GM21447 (cell line): ENCODE data around the gene KLRF1.

ENCODE experiments used
- ATAC-seq: cut with Tn5 transposase; IDR thresholded peaks from one replicate; pipeline ENCODE4 v1.9.1; 2021; ENCODE audit not compliant: unreplicated experiment

The KLRF1 gene

DNA sequence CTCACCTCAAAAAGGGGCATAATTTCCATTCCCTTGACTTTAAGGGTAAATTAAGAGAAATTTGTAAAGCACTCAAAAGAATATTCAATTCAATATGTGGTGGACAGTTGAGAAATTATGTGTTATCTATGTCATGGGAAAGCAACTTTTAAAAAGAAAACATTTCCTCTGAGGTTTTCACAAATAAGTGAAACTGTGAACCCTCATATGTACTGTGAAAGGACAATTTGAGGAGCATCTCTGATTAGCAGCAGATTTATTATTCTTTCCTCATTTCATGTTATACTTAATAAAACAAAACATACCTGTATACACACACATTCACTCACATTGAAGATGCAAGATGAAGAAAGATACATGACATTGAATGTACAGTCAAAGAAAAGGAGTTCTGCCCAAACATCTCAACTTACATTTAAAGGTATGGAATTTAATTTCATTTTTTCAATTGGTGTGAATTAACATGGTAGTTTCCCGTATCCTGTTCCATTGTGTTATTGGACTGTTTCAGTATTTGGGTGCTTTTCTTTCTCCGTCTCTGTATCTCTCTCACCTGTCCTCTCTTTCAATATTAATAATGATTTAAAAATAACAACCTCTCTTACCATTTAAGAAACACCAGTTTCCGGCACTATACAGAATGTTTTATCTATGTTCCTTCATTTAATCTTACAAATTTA lies at the start of gene KLRF1:
KLRF1 (plus strand) TSS at position 273 of the 680 bp plus-strand sequence; CDS start at position 337, 64 bp downstream.
- no peak for ATAC-seq

- ATAC-seq = no peak
Measured at GRCh38 chr12:9779209-9779608, 48.1 kb upstream of the KLRF1 start.

GRCh38 chr12:9781360-9781759 lies 45.9 kb upstream of the KLRF1 start:
- ATAC-seq = no peak

GRCh38 chr12:9782547-9783382 lies 44.5 kb upstream of the KLRF1 start:
- ATAC-seq = no peak

- no peak for ATAC-seq
Measured at GRCh38 chr12:9784326-9784725, 43.0 kb upstream of the KLRF1 start.

- ATAC-seq = no peak
Measured at GRCh38 chr12:9784816-9785215, 42.5 kb upstream of the KLRF1 start.

DNA sequence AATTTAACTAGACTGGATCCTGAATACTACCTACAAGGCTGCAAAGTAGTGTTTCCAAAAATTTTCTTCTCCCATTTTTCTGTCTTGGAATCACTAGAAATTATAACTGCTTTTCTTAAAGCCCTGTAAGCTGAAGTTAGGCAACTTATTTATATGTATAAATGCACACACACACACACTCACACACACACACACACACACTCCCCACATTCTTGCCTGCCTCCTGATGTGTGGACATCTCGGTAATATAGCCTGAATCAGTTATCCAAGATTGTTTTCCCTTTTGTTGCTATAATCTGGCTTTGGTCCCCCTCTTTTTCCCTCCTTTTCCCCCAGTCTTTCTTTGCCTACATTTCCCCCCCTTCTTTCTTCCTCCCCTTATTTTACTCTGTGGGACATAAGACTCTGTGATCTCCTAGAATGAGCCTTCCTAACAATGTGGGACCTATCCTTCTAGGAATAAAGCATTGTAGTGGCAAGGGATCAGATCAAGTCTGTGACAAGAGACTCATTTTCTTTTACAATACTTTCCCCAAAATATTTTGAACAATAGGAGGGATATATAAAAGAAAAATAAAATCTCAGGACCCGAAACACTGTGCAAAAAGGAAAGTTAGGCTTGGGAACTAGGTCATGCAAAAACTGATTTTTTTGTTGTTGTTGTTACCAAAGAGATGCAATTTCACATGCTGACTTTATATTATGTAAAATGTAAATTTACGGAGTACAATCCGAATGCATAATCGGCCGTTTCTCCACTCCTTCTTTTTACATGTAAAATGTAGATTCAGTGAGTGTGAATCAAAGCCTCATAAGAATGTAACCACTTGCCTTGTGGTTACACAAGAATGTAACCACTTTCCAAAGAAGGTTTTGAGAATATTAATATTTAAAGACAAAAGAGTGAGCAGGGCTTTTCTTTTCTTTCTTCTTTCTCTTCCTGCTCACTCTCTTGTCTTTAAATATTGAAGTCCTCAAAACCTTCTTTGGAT lies 40.3 kb upstream of the KLRF1 start:
- ATAC-seq = no peak

DNA sequence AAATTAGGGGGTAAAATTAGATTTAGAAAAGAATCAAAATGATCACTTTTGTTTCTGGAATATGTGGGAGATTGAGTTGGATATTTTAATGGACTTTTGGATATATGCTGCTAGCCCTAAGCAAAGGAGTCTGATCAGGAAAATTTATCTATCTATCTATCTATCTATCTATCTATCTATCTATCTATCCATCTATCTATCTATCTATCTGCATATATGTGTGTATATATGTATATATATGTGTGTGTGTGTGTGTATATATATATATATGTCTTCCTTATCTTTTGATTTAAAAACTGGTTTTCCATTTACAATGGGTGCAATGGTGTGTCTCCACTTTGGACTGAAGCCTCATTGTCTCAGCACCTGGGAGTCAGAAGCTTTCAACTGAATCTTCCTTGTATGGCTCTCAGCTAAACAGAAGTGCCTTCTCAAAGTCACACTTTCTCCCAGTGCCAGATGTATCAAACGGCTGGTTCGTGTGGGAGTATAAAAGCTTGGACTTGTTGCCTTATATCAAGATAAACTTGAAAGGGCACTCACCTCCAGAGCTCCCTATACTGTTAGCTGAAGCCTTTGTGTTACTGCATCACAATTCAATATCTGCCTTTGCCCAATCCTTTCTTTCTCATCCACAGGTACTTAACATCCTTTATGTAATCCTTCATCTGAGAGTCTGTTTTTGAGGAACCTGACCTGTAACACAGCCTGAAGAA lies 34.9 kb upstream of the KLRF1 start:
- no peak for ATAC-seq

- ATAC-seq = no peak
Measured at GRCh38 chr12:9792961-9793617, 34.2 kb upstream of the KLRF1 start.

DNA sequence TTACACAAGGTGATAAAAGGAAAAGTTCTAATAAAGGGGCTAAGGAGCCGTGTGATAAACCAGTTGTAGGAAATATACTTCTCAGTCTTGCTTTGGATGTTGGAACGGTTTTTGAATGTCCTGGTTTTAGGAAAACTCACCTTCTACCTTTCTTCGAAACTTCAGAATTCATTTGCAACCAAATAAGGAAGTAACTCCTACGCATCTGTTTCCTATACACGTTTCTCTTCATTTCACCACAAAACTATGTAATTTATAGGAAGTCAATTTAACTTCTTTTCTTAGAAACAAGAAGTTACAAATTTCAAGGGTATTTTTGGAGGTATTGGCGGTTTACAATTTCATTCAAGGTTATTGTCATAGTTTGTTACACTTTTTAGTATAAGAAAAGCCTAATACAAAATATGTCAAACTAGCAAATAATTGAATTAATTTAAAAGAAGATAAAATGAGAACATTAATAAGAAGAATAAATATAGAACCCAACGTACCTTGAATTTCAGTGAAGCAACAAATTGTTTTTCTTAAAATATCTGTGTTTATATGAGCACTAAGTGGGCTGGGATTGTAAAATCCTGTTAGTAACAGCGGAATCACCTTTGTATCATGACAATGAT lies 33.4 kb upstream of the KLRF1 start:
- no peak for ATAC-seq

- ATAC-seq = no peak
Measured at GRCh38 chr12:9794484-9795093, 32.7 kb upstream of the KLRF1 start.

GRCh38 chr12:9795945-9796344 lies 31.3 kb upstream of the KLRF1 start:
- ATAC-seq = no peak

GRCh38 chr12:9796346-9796745 lies 30.9 kb upstream of the KLRF1 start:
- no peak for ATAC-seq

- no peak for ATAC-seq
Measured at GRCh38 chr12:9796971-9797370, 30.3 kb upstream of the KLRF1 start.

- ATAC-seq = peak; percentile 97
Measured at GRCh38 chr12:9797722-9798619, 29.3 kb upstream of the KLRF1 start.

- no peak for ATAC-seq
Measured at GRCh38 chr12:9799961-9800360, 27.3 kb upstream of the KLRF1 start.

- no peak for ATAC-seq
Measured at GRCh38 chr12:9805883-9806282, 21.4 kb upstream of the KLRF1 start.

- ATAC-seq = no peak
Measured at GRCh38 chr12:9806714-9807113, 20.6 kb upstream of the KLRF1 start.
